LNCaP clone FGC (cell line): ENCODE results near the gene PFDN1.

Experiments
- DNase-seq: peaks from one replicate; pipeline ENCODE4 v3.0.0-alpha.2; 2011; ENCODE audit warnings: low read depth
- H3K4me3 ChIP-seq: 2 replicates; pipeline ENCODE4 v1.5.1; 2011; ENCODE audit warnings: mild to moderate bottlenecking, low read depth, low read length, control low read depth
- CTCF ChIP-seq: IDR thresholded peaks from 2 replicates; pipeline ENCODE4 v1.5.1; 2012; ENCODE audit warnings: mild to moderate bottlenecking; ENCODE audit not compliant: control insufficient read depth, insufficient read depth; ENCODE audit errors: extremely low read depth

Gene PFDN1

GRCh38 chr5:140197023-140197422, 105.9 kb downstream of the PFDN1 start:
- H3K4me3 ChIP-seq = no peak overlapping the region
- DNase-seq = no peak
- TF ChIP-seq CTCF = no peak

- no peak for DNase-seq
- no peak for TF ChIP-seq CTCF
These were observed 106.6 kb downstream of the PFDN1 start for GRCh38 chr5:140196115-140196814.

More at GRCh38 chr5:140196115-140196814, 106.6 kb downstream of the PFDN1 start:
- no peak overlapping the region for H3K4me3 ChIP-seq
